H1 (cell line): ENCODE results near the gene CSTF3.

Experiments used
- SRF ChIP-seq: IDR thresholded peaks from 2 replicates; pipeline ENCODE4 v1.6.1; 2011; ENCODE audit warnings: mild to moderate bottlenecking, low read depth, low read length, moderate library complexity
- TF ChIP-seq, protein P1 (sequence below), 3 experiments: IDR thresholded peaks; 1 replicate in 2 of 3; 2 replicates in 1 of 3; pipeline versions ENCODE4 v1.5.1 to v1.6.1; 2011; ENCODE audit warnings: low read length in 3 of 3, mild to moderate bottlenecking in 3 of 3, inconsistent platforms in 2 of 3, low read depth in 1 of 3, moderate library complexity in 1 of 3; ENCODE audit not compliant: insufficient read depth in 1 of 3; ENCODE audit errors: control extremely low read depth in 1 of 3
- TF ChIP-seq, protein P2 (sequence below): IDR thresholded peaks from 2 replicates; pipeline ENCODE4 v1.6.1; 2011; ENCODE audit warnings: low read length, improper control_type of control experiment

- TF ChIP-seq SRF, result no peak
- TF ChIP-seq, protein P1, sequence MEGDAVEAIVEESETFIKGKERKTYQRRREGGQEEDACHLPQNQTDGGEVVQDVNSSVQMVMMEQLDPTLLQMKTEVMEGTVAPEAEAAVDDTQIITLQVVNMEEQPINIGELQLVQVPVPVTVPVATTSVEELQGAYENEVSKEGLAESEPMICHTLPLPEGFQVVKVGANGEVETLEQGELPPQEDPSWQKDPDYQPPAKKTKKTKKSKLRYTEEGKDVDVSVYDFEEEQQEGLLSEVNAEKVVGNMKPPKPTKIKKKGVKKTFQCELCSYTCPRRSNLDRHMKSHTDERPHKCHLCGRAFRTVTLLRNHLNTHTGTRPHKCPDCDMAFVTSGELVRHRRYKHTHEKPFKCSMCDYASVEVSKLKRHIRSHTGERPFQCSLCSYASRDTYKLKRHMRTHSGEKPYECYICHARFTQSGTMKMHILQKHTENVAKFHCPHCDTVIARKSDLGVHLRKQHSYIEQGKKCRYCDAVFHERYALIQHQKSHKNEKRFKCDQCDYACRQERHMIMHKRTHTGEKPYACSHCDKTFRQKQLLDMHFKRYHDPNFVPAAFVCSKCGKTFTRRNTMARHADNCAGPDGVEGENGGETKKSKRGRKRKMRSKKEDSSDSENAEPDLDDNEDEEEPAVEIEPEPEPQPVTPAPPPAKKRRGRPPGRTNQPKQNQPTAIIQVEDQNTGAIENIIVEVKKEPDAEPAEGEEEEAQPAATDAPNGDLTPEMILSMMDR (IDR thresholded peaks at IDR 0.05; ENCODE audit: control extremely low read depth in 1 of 3, insufficient read depth in 1 of 3, low read depth in 1 of 3, low read length in 3 of 3), result no peak
- TF ChIP-seq, protein P2, sequence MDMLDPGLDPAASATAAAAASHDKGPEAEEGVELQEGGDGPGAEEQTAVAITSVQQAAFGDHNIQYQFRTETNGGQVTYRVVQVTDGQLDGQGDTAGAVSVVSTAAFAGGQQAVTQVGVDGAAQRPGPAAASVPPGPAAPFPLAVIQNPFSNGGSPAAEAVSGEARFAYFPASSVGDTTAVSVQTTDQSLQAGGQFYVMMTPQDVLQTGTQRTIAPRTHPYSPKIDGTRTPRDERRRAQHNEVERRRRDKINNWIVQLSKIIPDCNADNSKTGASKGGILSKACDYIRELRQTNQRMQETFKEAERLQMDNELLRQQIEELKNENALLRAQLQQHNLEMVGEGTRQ, result no peak
These were observed 11.1 kb upstream of the CSTF3 start for GRCh38 chr11:33172345-33172744.
